SW 1271 (cell line): Measurements from ENCODE around the gene GRID1.

Experiments
- DNase-seq, 2 experiments: peaks; one replicate each; lab custom pipeline; 2025; lab: John Stamatoyannopoulos, UW

GRID1 gene

DNA sequence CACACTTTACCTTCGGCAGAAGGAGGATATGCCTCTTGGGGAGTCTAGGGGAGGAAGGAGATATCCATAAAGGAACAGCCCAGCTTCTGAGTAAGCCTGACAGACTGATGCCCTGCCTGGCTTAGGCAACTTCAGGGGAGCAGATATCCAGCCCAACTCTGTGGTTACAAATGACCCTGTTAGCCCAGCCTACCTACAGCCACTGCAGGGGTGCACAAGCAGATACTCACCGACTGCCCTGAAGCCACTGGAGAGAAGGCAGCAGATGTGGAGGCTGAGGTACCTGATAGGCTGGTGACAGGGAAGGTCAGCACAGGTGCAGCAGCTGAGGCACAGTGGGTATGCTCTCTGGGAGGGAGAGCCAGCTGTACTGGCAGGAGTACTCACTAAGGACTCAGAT, 770.2 kb downstream of the GRID1 start:
- DNase-seq: no peak

DNA sequence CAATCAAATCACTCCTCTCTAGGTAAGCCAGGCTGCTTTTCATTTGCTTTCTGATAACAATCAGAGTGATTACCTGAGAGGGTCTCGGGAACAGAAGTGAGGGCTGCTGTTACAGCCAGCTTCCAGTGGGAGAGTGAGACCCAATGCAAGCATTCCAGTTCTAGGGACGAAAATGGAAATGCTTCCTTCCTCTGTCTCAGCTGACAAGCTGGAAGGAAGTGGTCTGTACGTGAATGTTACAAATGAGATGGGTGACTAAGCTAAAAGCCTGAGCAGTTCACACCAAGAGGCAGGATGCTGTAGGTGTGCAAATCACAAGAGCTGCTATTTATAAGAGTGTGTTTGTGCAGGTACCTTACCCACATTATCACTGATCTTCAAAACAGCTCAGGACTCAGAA, 772.4 kb downstream of the GRID1 start:
- no peak for DNase-seq

GRCh38 chr10:85593226-85593772, 773.3 kb downstream of the GRID1 start:
- DNase-seq: no peak

DNA sequence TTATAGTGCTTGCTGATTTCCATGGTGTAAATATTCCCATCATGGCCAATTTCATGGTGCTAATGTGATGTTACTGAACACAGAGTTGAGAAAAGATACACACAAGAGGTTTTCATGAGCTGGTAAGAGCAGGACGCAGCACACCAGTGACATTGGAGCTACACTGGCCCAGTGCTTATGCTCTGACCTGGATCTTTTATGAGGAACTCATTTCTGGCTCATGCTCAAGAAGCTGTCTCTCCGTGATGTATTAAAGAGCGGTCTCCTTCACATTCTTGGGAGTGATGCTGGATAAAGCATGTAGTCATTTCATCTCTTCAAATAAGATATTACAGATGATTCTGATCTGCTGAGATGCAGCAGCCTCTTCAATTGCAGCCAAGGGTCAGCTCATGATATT, 785.2 kb downstream of the GRID1 start:
- no peak for DNase-seq

GRCh38 chr10:85580585-85580984, 786.0 kb downstream of the GRID1 start:
- no peak for DNase-seq

DNA sequence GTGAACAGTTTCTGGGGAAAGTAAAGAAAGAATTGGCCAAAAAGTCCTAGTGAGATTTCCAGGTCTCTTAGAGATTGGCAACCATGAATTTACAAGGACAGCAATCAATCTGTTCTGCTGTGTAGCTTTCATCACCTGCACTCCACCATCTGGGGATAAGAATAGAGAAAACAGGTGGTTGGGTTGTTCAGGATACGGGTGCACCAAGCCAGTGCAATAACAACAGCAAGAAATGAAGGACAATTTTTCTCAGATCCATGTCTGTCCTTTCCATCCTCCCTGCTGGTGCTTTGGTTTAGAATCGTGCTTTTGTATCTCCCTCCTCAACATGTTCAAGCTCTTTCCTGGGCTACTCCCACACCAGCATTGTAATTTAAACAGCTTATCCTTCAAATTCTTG, 787.7 kb downstream of the GRID1 start:
- DNase-seq: no peak

GRCh38 chr10:85575441-85575840, 791.2 kb downstream of the GRID1 start:
- no peak for DNase-seq

DNA sequence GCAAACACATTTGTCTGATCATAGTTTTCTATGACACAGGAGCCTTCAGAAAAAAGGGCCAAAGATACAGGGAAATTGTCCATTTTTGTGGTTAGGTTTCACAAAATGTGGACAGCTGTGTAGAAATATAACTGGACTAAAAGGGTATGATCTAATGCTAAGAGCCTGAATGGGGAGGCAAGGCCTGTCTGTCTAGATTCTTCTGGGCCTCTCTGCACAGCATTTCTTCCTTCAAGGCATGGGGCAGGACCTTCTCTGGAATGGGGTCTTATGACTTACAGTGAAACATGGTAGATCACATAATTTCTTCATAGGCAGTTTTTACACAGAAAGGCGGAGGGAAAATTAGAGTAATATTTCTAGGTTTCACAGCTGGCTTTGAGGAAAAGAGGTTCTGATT, 795.7 kb downstream of the GRID1 start:
- no peak for DNase-seq

DNA sequence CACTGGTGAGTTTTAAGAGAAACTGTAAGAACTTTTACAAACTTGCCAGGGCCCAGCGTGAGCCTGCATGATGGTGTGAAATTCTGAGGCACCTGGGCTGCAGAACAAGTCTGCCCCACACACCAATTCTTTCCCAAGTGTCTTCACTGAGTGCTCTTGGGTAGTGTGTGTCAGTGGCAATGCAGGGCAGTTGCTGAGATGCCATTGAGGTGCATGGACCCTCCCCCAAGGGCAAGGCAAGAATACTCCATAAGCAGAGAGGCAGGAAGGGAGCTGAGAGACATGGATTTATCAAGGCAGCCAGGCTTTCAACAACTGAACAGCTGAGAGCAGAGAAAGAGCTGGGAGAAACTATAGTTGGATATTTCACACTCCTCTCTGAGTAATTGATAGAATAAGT, 801.2 kb downstream of the GRID1 start:
- DNase-seq: no peak

DNA sequence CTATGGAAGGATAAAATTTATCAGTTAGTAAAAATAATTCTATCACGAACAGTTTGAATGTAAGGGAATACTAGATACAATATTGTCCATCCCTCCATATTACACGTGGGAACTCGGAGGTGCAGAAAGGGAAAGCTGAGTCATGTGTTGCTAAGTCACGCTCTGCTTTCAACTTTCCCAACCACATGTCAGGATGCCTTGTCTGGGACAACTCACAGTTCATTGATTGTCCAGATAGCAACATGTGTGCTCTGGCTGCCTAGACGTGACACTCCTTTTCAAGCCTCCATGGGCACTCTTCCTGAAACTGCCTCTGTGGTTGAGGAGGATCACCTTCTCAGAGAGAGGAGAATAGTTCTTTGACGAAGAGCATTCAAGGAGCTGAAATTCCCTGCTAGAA, 808.1 kb downstream of the GRID1 start:
- DNase-seq: no peak

GRCh38 chr10:85557706-85558105, 808.9 kb downstream of the GRID1 start:
- no peak for DNase-seq

GRCh38 chr10:85557077-85557476, 809.5 kb downstream of the GRID1 start:
- no peak for DNase-seq
